Testis (tissue), 2 donors: ENCODE results near the gene HOXA5.

Source experiments
- POLR2A ChIP-seq: fragments of 450-650 bp; IDR thresholded peaks from one replicate; pipeline ENCODE4 v1.6.1; 2017; ENCODE audit warnings: antibody characterized with exemption, mild to moderate bottlenecking, moderate library complexity
- TF ChIP-seq, protein P1 (sequence below), 3 experiments: fragments of 450-650 bp in 2 of 3; fragments of 200-600 bp in 1 of 3; sonication (generic) in 1 of 3; IDR thresholded peaks; one replicate each; pipeline ENCODE4 v1.5.1; 2016 to 2019; ENCODE audit warnings: antibody characterized with exemption in 3 of 3, mild to moderate bottlenecking in 2 of 3, moderate library complexity in 1 of 3

DNA sequence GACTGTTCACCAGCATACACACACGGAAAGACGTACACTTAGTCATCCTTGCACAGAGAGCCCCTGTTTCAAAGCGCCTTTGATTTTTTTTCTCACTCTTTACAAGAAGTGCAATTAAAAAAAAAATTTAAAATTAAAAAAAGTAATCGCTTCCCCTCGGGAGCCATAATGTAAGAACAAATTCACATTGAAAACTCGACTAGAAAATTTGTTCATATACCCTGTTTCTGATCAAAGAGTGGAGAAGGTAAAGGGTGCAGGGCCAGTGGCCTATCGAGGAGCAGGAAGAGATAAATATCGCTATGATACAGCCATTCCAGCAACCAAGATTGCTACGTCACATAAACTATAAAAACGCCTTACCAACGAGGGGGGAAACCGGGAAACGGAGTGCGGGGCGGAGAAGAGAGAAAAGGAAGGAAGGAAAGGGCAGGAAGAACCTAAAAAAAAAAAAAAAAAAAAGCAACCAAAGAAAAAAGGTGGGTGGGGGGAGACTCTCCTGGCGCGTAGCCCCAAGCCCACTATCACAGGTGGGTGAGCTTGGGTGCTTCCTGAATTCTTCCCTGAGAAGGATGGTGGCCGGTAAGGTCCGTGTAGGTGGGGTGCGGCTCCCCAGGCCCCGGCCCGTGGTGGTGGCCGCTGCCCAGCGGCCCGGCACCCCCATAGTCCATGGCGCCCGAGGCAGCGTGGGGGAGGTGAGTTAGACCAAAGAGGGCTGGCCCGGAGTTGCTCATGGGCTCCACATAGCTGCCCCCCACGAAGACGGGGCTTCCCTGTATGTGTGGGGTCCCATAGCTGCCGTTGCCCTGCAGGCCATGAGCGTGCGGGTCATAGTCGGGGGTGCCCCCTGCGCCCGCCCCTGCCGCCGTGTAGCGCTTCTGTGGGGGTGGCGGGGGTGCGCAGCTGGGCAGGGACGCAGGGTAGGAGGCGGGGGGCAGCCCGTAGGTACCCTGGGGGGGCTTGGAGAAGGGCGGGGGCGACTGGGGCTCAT is 35.8 kb downstream of the HOXA5 start:
- TF ChIP-seq, protein P1, sequence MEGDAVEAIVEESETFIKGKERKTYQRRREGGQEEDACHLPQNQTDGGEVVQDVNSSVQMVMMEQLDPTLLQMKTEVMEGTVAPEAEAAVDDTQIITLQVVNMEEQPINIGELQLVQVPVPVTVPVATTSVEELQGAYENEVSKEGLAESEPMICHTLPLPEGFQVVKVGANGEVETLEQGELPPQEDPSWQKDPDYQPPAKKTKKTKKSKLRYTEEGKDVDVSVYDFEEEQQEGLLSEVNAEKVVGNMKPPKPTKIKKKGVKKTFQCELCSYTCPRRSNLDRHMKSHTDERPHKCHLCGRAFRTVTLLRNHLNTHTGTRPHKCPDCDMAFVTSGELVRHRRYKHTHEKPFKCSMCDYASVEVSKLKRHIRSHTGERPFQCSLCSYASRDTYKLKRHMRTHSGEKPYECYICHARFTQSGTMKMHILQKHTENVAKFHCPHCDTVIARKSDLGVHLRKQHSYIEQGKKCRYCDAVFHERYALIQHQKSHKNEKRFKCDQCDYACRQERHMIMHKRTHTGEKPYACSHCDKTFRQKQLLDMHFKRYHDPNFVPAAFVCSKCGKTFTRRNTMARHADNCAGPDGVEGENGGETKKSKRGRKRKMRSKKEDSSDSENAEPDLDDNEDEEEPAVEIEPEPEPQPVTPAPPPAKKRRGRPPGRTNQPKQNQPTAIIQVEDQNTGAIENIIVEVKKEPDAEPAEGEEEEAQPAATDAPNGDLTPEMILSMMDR (IDR thresholded peaks at IDR 0.05): no peak
- TF ChIP-seq POLR2A: no peak
